HG03139 (cell line): ENCODE measurements around the gene UBA52.
A peak's percentile ranks its signal among the peaks of the same experiment; 100 is the strongest.
"Not testable (repeated sequence)": the region's sequence is repeated elsewhere in the genome, so short reads cannot be mapped to it uniquely, and the experiment has no call there.

Experiments used
- ATAC-seq: cut with Tn5 transposase; IDR thresholded peaks from one replicate; pipeline ENCODE4 v1.9.1; 2021; ENCODE audit not compliant: unreplicated experiment

UBA52 gene

DNA sequence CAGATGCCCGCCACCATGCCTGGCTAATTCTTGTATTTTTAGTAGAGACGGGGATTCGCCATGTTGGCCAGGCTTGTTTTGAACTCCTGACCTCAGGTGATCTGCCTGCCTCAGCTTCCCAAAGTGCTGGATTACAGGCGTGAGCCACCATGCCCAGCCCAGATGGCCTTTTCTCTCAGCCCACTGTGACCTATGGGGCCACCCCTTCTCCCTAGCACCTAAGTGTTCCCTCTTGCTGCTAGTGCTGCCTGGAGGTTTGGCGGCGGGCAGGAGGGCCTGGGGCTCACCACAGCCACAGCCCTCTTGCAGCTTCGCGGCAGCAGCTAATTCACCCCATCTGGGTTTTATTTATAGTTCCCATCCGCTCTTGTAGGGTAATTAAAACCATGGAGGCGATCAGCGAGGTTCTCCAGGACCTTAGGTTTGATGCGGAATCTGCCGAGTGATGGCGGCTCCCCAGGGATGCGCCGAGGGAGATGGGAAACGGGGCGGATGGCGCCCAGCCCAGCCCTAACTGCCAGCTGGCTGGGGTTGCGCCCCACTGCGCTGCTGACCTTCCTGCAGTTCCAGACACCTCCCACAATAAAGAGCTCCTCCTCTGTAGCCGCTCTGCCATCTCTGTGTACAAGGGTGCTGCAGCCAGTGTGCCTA lies 20.2 kb downstream of the UBA52 start:
- ATAC-seq = no peak

DNA sequence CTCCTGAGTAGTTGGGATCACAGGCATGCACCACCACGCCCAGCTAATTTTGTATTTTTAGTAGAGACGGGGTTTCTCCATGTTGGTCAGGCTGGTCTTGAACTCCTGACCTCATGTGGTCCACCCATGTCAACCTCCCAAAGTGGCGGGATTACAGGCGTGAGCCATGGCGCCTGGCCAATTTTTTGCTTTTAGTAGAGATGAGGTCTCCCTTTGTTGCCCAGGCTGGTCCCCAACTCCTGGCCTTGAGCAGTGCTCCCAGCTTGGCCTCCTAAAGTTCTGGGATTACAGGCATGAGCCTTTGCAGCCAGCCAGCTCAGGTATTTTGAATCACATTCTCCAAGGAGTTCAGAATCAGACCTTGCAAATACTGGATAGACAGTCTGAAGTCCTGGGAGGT lies 21.1 kb downstream of the UBA52 start:
- ATAC-seq = not testable (repeated sequence)

DNA sequence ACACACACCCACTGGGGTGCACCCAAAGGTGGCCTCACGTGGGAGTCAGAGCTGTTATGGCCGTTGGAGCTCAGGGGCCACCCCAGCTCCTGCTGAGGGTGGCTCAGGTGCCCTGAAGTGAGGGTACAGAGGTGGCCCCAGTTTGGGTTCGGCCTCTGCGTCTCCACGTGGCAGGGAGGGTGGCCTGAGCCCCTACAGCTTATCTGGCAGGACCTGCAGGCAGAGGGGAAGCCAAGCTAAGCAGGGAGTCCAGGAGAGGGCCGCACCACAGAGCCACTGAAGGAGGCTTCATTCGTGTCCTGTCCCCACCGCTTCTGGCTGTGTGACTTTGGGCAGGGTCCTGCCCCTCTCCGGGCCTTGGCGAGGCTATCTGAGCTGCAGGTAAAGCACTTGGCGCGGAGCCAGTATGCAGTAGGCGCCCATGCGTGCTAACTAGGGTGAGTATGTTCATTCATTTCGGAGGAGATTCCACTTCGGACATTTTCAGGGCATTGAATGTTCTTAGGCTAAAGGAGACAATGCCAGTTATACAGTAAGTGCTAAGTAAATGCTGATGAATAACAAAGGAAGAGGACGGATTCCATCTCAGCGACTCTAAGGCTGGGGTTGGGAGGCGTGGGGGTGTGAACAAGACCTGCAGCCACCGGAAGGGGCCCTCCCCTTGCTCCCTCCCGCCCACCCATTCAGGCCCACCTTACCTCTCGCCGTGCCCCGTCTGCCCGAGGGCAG lies 21.9 kb downstream of the UBA52 start:
- ATAC-seq = no peak

DNA sequence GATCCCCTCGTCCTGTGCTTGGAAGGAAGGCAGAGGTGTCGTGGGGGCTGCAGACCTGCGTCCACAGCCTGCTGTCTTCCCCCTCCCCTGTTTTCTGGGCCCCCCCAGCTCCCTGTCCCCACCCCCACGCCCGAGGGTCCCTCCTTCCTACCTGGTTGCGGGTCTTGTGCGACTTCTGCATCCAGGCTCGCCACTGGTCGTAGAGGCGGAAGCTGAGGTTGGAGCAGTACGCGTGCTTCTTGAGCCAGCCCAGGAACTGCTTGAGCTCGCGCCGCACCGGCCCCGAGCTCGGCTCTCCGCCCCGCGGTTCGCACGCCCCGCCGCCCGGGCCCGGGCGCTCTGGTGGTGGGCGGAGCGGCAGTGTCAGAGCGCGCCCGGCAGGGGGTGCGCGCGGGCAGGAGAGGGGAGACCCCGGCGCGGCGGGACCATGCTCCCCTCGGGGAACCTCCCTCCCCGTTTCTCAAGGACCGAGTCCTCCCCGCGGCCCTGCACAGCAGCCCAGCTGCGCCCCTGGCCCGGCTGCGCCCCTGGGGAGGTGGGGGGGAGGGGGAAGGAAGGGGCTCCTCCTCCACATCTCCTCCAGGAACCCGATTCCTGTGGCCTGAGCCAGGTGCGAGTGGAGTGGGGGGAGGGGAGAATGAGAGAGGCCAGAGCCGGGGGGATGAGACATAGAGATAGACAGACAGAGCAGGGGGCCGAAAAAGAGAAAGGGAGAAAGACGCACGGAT lies 22.6 kb downstream of the UBA52 start:
- ATAC-seq = peak; percentile 46

DNA sequence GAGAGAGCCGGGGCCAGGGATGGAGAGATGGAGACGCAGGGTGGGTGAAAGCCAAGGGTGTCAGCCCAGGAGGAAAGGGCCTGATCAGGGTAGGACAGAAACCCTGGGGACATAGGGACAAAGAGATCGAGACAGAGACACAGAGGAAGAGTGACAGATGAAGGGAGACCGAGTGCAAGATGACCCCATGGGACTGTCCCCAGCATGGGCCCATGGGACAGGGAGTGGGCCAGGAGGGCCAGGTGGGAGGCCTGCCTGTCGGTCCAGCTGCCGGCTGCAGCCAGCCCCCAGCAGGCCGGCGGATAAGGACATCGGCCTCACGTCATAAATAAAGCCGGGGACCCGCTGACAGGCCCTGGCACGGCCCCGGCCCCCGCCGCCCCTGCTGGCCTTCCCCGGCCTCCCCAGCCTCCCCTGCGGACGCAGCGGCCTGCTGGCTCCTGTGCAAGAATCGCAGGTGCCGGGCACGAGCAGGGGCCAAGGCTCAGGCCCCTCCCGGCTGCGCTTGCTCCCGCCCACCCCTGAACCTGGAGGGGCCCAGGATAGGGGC lies 23.2 kb downstream of the UBA52 start:
- ATAC-seq = no peak

DNA sequence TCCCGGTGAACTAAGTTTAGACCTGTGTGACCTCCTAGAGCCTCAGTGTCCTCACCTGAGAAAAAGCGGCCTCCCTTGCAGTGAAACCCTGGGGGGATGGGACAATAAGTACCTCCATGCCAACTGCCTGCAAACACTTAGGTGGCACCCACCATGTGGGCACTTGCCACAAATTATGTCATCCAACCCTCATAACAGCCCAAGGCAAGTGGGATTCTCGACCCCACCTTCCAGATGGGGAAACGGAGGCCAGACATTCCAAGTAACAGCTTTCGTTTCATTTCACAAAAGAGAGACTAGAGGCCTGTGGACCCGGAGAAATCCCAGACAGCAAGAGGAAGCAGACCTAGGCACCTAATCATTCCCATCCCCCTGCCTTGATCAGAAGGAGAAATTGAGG lies 23.8 kb downstream of the UBA52 start:
- ATAC-seq = no peak

DNA sequence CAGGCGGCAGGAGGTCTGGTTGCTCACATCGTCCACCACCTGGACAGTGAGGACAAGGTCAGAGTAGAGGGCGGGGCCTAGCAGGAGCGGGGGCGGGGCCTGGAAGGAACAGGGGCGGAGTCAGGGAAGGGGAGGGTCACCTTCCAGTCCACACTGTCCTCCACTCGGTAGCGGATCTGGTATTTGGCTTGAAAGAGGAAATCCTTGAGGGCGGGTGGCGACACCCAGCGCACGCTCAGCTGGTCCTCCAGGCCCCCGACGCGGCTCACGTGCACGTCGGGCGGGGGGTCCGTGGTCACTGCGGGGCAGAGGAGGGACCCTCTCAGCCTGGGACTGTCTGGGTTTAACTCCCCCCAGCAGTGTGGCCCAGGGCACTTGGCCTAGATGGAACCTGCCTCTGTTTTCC lies 25.1 kb downstream of the UBA52 start:
- no peak for ATAC-seq

DNA sequence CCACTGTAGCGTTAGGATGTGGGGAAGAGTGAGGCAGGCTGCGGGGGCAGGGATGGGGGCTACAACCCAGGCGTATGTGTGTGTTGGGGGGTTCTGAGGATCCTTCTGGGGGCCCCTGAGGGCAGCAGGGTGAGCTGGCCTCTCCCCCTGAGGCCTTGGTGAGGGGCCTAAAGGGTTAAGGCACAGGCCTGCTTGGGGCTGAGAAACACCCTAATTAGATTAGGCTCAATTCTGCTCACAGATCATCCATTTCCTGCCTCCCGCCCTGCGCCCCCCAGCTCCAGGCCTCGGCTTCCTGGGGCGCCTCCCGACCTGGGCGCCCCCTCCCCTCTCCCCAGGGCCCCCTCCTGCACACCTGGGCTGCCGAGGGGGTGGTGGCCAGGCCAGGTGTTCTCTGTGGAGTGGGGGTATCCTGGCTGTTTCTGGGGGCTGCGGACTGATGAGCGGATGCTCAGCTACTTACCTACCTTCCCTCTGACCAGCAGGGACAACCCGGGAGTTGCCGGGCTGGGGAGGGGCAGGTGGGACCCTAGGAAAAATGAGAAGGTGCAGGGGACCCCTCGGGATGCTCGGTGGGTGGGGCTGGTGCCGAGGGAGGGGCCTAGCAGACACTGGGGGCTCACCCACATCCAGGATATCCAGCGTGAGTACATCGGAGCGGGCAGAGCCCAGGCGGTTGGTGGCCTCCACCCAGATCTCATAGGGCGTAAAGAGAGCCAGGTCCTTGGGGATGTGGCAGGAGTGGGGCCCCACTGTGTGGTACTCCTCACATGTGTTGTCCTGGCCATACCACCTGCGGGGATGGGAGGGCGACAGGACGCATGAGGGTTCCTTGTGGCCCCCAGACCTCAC lies 26.4 kb downstream of the UBA52 start:
- ATAC-seq = no peak

DNA sequence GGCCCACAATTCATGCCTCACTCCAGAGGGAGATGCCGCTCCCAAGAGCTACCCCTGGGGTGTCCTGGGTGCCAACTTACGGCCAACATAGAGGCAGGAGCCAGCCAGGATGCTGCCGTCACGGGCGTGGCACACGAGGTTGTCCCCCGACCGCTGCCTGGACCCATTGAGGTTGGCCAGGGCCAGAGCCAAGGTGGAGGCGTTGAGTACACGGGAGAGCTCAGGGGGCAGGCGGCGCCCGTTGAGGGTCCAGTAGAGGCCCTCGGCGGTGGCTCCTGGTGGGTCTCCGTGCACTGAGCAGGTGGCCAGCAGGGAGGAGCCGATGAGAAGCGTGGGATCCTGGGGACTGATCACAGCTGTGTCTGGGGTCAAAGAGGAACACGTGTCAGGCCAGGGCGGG lies 27.8 kb downstream of the UBA52 start:
- no peak for ATAC-seq

DNA sequence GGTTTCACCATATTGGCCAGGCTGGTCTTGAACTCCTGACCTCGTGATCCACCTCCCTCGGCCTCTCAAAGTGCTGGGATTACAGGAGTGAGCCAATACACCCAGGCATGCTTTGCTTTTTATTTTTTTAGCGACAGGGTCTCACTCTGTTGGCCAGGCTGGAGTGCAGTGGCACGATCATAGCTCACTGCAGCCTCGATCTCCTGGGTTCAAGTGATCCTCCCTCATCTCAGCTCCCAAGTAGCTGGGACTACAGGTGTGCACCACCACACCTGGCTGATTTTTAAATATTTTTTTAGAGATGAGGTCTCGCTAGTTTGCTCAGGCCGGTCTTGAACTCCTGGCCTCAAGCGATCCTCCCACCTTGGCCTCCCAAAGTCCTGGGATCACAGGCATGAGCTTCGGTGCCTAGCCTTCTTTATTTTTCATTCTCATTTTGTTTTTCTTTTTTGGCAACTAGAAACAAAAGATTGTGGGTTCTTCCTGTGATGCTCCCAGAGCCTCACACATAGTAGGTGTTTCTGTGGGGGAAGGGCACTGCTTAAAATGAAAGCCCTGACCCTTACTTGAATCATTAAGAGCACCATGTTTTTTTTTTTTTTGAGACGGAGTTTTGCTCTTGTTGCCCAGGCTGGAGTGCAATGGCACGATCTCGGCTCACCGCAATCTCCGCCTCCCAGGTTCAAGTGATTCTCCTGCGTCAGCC lies 29.2 kb downstream of the UBA52 start:
- ATAC-seq = not testable (repeated sequence)

DNA sequence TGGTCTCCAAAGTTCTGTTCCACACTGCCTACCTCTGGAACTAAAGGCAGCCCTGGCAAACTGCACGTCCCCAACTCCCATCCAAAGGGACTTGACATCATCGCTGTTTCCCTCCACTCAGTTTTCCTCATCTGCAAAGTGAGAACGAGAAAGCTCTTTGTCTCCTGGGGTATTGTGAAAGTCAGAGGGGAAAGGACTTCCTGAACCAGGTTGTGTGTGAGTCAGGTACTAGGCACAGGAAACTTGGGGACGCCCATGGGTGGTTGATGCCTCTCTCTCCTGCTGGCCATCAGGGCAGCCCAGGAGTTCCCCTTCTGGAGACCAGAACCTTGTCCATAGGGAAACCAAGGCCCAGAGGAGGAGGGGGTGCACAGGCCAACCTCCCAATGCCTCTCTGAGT lies 30.2 kb downstream of the UBA52 start:
- ATAC-seq = no peak

DNA sequence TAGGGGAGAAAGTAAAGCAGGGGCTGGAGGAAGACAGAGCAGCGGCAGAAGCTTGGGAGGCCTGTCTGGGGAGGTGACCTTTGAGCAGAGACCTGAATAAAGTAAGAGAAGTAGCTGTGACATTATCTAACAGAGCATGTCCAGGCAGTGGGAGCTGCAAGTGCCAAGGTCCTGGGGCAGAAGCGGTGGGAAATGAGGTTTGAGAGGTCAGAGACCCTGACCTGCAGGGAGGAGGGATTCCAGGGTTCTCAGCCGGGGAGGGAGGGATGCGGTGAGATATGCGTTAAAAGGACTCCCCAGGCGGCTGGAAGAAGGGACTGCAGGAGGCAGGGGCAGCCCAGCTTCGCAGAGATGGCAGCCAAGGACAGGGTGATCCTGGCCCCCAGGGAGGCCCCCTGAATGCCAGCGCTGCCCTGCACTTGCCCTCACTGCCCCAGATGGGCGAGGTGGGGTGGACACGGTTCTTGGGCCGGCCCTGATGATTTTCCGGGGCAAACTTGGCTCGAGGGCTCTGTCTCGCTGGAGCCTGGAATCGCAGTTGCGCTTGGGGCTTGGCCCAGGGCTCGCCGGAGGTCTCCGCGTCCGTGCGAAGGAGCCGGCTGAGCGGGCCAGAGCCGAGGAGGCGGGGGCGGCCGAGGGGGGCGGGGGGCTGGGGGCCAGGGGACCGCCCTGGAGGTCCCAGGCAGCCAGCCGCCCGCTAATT lies 31.7 kb downstream of the UBA52 start:
- no peak for ATAC-seq

DNA sequence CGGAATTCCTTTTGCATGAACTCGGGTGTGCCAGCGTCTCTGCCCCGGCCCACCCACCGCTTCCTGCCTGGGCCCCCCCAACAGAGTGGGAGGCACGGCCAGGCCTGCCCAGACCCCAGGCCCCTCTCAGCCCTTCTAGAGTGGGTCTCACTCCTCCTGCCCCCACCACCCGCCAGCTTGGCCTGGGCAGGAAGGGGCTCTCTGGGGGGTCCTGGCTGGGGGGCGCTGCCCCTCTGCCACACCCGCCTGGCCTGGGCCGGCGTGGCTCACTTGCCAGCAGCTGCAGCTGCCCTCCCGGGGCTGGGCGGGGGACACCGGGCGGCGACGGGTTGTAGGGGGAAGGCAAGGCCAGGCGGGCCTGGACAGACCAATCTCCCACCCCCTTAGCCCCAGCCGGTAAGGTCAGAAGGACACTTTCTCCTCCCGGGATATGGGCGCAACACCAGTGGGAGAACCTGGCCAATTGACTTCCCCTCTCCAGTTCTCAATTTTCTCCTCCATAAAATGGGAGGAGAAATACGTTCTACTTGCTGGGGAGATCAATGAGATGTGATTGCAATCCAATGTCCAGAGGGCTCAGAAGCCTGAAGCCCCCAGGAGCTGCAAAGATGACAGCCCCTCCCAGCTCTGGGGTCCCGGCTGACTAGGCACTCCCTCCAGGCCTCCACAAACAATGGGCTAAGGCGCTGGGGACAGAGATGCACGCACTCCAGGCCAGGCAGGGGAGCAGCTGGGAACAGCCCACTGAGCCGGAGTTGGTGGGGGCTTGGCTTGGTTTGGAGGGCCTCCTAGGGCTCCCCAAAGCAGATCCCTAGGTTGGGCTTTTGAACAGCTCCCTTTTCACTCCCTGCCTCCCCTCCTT lies 32.5 kb downstream of the UBA52 start:
- ATAC-seq = no peak

DNA sequence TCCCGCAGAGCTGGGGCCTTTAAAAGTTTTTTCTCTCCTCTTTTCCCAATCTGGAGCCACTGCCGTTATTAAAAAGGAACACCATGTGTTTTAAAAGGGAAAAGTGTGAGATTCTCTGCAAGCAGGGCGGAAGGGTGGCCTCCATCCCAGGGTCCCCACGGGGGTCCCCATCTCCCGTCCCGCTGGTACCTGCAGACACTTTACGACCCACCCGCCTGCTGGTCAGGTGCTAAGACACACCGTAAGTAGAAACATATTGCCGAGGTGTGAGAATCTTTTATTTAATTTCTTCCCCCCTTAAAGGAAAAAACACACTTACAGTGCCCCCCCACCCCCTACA lies 33.1 kb downstream of the UBA52 start:
- no peak for ATAC-seq

DNA sequence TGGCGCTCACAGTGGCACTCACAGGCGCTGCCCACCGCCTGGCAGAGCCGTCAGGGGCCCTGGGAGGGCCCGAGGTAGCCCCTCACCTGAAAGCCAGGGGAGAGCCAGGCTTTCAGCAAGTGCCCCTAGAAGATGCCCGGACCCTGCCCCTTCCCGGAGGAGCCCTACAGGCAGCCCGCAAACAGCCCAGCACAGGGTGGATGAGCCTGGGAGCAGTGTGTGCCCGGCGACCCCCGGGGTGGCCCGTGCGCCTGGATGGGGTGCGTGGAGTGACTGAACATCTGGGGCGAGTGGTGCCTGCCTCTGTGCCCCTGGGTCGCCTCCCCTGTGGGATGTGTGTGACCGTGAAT lies 33.5 kb downstream of the UBA52 start:
- ATAC-seq = no peak

DNA sequence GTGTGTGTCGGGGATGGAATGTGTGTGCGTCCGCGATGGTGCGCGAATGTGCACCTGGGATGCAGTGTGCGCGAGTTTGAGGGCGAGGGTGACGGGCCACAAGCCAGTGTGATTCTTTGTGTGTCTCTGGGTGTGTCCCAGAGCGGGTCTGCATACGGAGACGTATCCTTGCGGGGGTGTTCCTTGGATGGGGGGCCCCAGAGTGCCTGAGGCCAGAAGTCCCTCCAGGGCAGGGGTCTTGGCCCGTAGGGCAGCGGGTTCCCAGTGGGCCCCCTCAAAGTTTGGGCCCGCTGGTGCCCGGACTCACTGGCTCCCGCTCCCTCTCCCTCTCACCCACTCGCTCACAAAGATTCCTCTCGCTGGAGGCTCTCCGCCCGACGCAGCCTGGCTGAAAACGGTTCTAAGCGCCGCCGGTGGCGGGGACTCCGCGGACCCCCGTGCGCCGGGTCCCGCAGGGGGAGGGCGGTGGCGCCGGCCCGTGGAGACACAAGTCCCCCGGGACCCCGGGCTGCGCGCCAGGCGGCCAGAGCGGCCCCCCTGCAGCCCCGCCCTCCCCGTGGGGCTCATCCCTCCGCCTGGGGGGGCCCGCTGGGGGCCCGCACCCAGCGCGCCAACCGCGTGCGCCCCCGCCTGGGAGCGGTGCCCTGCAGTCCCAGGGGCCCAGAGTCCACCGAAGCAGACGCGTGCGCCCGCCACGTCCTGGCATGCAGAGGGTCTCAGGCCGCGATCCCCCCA lies 34.1 kb downstream of the UBA52 start:
- ATAC-seq = no peak

DNA sequence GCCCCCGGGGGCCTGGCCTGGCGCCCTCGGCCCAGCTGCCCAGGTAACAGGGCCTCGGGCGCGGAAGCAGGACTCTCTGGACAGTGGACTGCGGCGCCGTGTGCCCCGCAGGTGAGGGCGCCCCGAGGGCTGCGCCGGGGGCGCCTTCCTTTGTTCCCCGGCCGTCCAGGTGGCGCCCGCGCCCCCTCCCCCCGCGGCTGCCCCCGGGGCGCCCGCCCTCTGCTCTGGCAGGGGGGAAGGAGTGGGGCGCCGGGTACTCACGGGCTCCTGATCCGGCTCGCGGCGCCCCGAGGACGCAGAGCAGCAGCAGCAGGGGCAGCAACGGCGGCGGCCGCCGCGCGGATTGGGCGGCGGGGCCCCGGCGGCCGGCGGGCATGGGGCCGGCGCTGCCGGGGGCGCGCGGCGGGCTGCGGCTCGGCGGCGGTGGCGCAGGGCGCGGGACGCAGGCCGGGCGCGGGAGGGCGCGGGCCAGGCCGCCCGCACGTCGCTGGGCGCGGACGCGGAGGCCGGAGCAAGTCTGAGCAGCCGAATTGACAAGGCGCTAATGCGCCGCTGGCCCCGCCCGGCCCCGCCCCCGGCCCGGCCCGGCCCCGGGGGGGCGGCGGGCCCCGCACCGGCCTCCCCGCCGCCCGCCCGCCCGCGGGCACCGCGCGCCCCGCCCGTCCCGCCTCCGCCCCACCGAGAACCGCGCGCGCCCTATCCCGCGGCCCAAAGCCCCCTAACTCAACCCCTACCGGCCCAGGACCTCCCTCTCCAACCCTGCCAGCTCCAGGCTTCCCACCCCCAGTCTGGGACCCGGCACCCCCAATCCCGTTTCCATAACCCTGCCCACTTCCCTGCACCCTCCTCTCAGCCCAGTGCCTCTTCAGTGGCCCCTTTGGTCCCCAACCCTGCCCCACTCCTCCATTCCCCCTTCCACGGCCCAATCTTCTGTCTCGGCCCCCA lies 34.9 kb downstream of the UBA52 start, which contains the start of gene CRLF1:
TSS of gene CRLF1 (minus strand) at position 519 of the 945 bp plus-strand sequence. CDS start at position 376, 143 bp downstream.
- no peak for ATAC-seq
